ENCODE results near the gene HOXB9.

Gene HOXB9

DNA sequence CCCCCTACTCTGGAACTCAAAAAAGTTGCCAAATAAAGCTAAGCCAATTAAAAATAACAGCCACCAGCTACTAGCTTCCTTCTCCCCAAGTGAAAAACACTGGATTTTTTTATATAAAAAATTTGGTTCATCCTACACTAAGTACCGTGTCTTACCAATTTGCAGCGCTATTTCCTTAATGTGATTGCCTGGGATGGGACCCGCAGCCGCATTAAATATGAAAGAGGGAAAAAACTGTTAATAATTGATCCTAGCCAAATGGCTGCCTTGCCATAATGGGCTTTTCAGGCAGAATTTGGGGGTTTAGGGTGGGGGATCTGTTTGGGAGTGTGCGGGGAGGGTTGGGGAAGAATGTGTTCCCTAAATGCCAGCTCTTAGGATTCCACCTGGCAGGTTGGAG is 2.0 kb downstream of the HOXB9 start:
- DNase-seq (ENCODE audit: low read depth in 2 of 2), result no peak

GRCh38 chr17:48623583-48623982 is 2.6 kb downstream of the HOXB9 start:
- no peak for DNase-seq (ENCODE audit: low read depth in 2 of 2)

- no peak for DNase-seq (ENCODE audit: low read depth in 2 of 2)
Measured at GRCh38 chr17:48622857-48623256, 3.3 kb downstream of the HOXB9 start.

DNA sequence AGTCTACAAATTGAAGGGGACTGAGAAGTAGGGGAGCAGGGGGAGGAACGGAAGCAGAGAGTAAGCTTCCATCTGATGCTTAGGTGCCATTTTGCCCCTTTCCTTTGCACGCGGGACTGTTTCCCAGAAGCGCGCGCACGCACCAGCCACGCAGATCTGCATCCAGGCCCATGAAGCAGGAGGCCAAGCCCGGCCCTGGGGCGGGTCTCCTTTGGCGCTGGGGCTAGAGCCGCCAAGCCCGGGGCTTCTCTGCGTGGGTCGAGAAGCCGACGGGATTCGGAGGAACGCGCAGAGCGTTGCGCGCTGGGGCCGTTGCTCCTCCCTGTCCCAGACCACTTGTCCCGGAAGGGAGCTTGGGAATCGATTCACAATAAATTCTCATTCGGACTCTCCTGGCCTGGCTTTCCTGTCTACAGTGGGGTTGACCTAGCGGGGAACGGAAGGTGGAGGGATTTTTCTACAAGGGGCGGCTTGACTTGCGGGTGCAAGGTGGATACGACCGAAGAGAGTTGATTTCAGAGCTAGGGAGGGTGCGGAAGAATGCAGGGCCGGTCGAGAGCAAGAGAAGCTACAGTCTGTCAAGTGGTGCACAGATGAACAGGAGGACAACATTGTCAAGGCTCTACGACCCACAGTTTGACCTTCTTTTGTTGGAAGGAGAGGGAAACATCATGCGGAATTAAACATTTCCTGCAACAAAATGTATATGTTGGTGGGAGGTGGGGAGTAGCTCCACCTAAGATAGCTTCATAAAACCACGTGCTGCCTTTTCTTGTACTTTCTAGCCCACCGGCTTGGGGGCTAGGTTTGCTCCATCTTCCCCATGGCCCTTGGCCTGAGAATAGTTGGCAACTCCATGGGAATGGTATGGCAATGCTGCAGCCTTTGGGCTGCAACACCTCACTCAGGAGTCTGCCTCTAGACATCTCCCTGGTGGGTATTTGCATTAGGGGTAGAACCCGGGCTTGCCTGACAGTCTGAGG is 4.5 kb downstream of the HOXB9 start:
- DNase-seq (ENCODE audit: low read depth in 2 of 2), result no peak

DNA sequence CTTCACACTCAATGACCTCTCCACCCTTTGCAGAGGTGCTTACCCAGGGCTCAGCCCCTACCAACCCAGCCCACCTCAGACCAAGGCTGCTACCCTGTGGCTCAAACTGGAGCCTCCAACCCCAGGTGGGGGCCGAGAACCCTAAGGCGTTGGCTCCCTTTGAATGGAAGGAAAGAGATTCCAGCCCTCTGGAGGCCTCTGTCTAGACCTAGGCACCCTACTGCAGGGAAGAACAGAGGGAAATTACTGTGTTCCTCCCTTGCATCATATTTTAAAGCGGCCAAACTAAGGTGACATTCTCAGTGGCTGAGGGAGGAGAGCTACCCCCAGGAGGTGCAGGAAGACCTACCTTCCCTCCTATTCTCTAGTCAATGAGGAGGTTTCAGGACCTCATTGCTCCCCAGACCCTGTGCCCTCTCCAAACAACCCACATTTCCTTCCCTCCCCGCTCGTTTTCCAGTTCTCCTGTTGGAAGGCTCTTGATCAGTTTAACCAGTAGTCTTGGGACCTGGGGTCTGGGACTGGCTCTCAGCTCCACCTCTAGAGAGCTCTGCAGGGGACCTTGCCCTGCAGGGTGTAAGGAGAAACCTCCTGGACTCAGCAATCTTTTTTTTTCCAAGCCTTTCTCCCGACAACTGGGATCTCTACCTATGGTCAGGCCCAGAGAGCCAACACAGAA is 5.6 kb downstream of the HOXB9 start:
- no peak for DNase-seq (ENCODE audit: low read depth in 2 of 2)

DNA sequence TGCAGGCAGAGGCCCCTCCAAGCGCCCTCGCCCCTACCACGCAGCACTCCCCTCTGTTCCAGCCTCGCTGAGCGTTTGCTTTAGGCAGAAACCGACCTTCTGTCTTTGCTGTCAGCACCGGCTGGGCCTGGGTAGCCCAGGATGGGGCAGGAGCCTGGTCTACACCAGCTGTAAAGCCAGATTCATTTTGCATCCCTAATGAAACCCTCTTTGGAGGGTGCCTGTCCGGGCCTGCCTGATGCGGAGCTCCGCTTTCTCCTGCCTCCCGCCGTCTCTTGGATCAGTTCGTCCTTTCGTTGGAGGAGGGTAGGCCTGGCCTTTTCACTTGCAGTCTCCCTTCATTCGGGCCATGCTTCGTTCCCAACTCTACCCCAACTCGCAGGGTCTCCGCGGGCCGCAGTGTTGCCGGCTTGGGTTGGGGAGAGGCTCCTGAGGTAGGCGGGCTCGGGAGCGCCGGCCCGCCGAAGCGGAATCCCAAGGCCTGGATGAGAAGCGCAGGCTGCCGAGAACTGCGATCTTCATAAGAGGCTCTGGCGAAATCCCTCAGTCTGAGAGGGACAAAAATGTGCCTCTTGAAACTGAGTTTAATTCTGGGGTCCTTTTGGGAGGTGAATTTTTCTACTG is 6.2 kb downstream of the HOXB9 start:
- no peak for DNase-seq (ENCODE audit: low read depth in 2 of 2)

GRCh38 chr17:48618256-48618896 is 7.8 kb downstream of the HOXB9 start:
- DNase-seq (ENCODE audit: low read depth in 2 of 2), result peak; percentile 38 to 69

DNA sequence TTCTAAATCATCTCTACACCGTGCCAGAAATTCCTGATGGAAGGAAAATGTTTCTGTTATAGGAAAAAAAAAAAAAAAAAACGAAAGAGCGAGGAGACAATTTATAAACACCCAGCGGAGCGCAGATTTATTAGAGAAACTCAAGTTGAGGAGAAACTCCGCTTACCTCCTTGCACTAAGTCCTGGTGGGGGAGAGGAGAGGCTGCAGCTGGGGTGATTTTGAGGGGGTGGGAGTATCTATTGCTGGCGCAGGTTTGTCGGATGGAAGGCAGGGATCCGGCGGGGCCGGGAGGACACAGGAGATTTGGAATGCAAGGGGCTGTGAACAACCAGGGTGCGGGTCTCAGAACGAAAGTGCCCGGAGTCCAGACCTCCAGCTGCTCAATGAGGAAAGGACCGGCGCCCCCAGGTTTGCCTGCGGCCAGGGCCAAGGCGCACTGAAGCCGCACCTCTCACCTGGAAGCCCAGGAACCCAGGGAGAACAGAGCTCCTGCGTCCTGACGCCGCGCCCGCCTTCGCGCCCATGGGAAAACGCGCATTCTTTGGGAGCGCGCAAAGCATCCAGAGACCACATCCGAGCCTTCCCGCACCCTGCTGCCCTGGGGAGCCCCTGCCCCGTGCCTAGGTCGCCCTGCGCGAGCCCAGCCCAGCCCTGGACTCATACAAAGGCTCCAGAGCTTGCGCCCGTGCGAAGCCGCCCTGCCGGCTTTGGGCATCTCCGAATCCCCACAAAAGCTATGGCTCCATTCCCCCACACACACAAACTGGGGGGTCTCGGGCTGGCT is 8.5 kb downstream of the HOXB9 start:
- no peak for DNase-seq (ENCODE audit: low read depth in 2 of 2)

GRCh38 chr17:48616717-48617470 is 9.3 kb downstream of the HOXB9 start:
- no peak for DNase-seq (ENCODE audit: low read depth in 2 of 2)

- DNase-seq (ENCODE audit: low read depth in 2 of 2), result no peak
Measured at GRCh38 chr17:48615963-48616716, 10.0 kb downstream of the HOXB9 start.

DNA sequence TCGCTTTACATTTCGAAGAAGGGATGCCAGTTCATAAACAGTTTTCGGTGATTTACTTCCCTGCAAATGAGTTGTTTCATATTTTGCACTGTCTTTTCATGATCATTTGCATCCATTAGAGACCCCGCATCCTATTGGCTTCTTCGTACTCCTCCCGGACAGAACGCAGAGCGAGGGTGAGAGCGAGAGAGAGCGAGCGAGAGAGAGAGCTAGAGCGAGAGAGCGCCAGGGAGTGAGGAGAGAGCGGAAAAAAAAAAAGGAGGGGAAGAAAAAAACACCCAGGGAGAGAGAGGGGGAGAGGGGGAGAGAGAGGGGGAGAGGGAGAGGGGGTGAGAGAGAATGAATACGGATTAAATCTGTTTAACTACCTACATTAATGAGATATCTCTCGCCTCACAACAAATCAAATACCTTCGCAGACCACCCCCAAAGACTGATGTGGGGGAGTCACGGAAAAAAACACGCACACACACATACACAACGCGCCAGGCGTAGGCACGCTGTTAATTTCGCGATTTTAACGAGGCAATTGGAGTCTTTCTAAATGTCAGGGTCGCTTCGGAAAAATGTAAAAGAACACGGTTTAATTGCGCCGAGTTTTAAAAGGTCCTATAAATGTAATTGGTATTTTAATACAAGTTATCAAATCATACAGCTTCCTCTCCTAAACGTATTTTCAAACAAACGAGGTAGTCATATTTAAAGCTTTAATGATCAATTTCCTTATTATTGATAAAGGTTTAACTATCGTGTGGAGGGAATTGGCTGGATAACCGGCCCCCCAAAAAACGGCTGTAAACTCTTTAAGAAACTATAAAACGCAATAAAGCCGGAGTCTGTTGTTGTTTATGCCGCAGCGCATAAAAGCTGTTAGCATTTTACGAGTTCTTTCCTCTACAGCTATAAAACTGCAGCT is 10.9 kb downstream of the HOXB9 start, which contains the start of gene HOXB8:
TSS of gene HOXB8 (minus strand) at position 246 of the 916 bp plus-strand sequence. CDS start 588 bp downstream, outside the sequence.
- no peak for DNase-seq (ENCODE audit: low read depth in 2 of 2)

DNA sequence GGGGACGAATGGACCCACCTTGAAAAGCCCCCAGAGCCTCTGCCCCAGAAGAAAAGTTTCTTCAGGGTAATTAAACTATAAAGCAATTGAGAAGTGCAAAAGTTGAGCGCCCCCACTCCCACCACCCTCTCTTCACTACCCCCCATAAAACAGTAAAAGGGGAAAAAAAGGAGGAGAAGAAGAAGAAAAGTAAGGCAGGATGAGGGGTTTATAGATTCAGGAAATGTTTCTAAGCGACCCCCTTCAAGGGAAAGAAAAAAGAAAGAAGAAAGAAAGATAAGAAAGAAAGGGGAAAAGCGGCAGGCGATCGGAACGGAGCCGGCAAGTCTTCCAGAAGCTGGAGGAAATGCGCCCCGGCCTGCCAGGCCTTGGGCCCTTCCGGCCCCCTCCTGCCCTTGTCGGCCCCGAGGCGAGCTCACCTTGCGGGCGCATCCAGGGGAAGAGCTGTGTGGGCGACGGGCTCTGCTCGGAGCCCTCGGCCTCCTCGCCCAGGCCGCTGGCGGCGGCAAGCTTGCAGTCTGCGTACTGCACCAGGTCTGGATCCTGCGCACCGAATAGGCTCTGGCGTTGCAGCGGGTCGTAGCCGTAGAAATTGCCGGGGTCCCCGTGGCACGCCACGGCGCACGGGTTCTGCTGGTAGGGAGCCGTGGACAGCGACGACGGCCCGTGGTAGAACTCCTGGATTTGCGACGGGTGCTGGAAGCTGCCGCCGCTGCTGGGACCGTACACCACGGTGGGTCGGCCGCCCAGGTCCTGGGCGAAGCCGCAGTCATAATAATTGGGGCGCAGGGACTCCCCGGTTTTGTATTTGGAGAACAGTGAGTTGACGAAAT is 12.1 kb downstream of the HOXB9 start:
- DNase-seq (ENCODE audit: low read depth in 2 of 2), result no peak

DNA sequence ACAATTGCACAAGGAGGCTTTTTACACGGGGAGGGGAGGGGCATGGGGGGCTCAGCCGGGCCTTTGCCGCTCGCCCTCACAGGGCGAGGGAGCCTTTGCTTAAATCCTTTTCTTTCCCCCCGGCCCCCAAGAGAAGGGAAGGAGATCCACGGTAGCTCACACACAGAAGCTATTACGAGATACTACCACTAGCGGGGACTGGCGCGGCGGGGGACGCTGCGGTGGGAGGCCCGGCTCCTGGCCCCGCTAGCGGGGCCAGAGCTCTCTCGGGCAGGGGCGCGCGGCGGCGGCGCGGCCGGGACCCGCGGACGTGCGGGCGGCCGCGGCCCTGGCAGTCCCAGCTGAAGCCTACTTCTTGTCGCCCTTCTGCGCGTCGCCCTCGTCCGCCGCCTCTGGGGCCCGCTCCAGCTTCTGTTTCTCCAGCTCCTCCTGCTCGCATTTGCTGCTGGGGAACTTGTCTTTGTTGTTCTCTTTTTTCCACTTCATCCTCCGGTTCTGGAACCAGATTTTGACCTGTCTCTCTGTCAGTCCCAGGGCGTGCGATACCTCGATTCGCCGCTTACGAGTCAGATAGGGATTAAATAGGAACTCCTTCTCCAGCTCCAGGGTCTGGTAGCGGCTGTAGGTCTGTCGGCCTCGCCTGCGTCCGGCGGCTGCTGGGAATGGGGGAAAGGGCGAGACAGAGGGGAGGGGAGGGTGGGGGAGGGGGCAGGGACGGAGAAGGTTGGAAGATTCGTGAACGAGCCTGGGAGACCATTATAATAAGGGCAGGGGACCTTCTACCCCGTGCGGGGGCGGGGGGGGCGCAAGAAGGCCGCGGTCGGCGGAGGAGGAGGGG is 13.1 kb downstream of the HOXB9 start:
- no peak for DNase-seq (ENCODE audit: low read depth in 2 of 2)

DNA sequence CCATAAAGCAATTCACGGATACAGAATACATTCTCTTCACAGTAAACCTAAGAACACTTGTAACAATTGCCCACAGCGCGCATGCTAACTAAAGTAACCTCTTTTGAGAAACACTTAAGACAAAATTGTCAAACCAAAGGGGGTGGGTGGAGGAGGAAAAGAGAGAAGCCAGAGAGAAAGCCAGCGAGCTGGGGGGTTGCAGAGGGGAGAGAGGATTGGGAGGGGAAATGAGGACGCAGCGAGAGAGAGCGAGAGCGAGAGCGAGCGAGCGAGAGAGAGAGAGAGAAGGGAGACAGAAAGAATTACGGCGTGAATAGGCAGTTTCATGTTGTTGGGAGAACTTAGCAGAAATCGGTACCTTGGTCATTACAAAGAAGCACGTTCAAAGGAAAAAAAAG is 13.7 kb downstream of the HOXB9 start:
- DNase-seq (ENCODE audit: low read depth in 2 of 2), result no peak

- no peak for DNase-seq (ENCODE audit: low read depth in 2 of 2)
Measured at GRCh38 chr17:48611681-48612455, 14.3 kb downstream of the HOXB9 start.

- DNase-seq (ENCODE audit: low read depth in 2 of 2), result no peak
Measured at GRCh38 chr17:48611213-48611612, 14.9 kb downstream of the HOXB9 start.

All from stimulated activated CD4-positive, alpha-beta T cell treated with anti-CD3 and anti-CD28 coated beads, Interleukin-1b, Interleukin-23, amount 100 ng/mL, for 1 hour (primary cell).